GM12892 (cell line): Measurements from ENCODE around the gene CYP1B1.

Experiments
- POLR2A ChIP-seq: IDR thresholded peaks from 2 replicates; pipeline ENCODE4 v1.6.1; 2011; ENCODE audit warnings: low read depth, low read length, control low read depth
- POLR2AphosphoS5 ChIP-seq: IDR thresholded peaks from 2 replicates; pipeline ENCODE4 v1.6.1; 2011; ENCODE audit warnings: low read depth, low read length, control low read depth
- TAF1 ChIP-seq: IDR thresholded peaks from 2 replicates; pipeline ENCODE4 v1.6.1; 2011; ENCODE audit warnings: low read depth, mild to moderate bottlenecking, control low read depth, low read length, borderline replicate concordance

- no peak for TF ChIP-seq POLR2A
- TF ChIP-seq TAF1 = no peak
- TF ChIP-seq POLR2AphosphoS5 = no peak
Measured at GRCh38 chr2:38032946-38033345, 43.0 kb downstream of the CYP1B1 start.
